GM21447 (cell line): ENCODE measurements around the gene OOSP1.
"Not testable (repeated sequence)": the region's sequence is repeated elsewhere in the genome, so short reads cannot be mapped to it uniquely, and the experiment has no call there.

Source experiments
- ATAC-seq: cut with Tn5 transposase; IDR thresholded peaks from one replicate; pipeline ENCODE4 v1.9.1; 2021; ENCODE audit not compliant: unreplicated experiment

OOSP1 gene

DNA sequence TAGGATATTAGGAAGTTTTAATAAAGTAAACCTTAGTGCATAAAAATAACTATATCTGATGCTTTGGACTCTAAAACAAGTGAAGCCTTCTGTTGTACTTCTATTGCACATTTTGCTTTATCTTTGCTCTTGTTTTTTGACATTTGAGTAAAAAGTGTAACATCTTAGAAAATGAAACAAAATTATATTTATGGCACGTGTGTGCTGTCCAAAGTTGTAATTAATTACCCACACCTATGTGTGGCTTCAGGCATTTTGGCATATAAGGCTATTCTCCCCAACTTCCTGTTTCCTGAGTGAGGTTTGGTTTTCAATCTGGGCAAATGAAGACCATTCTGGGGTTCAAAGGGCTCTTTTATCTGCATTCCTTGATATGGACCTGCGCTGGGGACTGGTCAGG, at the start of gene OOSP1:
TSS of gene OOSP1 (plus strand) at position 301 of the 400 bp plus-strand sequence. CDS start at position 324, 23 bp downstream.
- no peak for ATAC-seq

GRCh38 chr11:59891781-59892181, 46.5 kb upstream of the OOSP1 start:
- ATAC-seq = no peak

DNA sequence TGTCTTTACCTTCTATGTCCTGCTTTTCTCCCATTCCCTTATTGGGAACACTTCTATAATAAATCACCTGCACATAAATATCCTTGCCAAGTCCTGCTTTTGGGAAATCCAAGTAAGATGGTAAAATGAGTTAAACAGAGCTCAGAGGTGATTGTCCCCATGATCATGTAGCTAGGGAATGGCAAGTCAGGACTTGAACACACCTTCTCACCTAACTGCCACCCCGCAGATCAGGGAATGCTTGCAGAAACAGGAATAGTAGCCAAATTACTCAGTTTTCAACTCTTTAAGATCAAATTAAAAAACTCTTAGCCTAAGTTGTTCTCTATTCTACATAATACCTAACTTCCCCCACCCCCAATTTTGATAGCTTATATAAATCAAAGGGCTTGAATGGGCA, 43.6 kb upstream of the OOSP1 start:
- no peak for ATAC-seq

GRCh38 chr11:59898046-59898445, 40.2 kb upstream of the OOSP1 start:
- no peak for ATAC-seq

- no peak for ATAC-seq
Observed at GRCh38 chr11:59898650-59899049, 39.6 kb upstream of the OOSP1 start.

- no peak for ATAC-seq
Observed at GRCh38 chr11:59899532-59899931, 38.7 kb upstream of the OOSP1 start.

- no peak for ATAC-seq
Observed at GRCh38 chr11:59900366-59901126, 37.7 kb upstream of the OOSP1 start.

- no peak for ATAC-seq
Observed at GRCh38 chr11:59901306-59901705, 36.9 kb upstream of the OOSP1 start.

DNA sequence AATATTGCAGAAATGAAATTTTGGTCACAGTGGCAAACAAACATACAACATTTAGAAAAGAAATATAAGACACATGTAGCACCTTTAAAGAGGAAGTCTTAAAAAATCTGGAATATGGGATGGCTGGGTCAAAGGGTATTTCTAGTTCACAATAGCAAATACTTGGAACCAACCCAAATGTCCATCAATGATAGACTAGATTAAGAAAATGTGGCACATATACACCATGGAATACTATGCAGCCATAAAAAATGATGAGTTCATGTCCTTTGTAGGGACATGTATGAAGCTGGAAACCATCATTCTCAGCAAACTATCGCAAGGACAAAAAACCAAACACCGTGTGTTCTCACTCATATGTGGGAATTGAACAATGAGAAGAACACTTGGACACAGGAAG, 34.7 kb upstream of the OOSP1 start:
- not testable (repeated sequence) for ATAC-seq

- ATAC-seq = no peak
Observed at GRCh38 chr11:59918480-59918879, 19.8 kb upstream of the OOSP1 start.

DNA sequence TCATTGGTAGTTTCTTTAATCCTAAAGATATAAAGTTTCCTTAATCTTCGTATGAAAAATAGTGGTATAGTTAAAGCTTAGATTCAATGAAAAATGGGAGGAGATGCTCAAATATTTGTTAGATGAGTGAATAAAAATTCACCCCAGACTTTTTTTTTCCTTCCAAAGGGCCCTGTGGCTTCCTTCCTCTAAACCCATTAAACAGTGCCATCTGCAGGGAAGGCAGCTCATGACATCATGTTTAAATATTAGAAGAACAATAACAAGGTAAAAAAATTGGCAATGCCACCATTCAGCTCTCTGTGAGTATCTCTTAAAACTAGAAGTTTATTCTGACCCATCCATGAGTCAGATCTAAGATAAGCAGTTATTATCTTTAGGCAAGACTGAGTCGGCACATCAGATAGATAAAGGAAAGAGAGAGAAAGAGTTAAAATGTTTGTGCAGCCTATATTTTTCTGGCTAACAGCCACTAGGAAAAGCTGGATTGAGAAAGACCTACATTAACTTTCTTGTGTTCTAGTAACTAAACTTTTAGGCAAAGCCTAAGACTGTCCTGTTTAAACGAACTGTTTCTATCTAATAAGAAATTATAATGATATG, 19.1 kb upstream of the OOSP1 start:
- no peak for ATAC-seq

DNA sequence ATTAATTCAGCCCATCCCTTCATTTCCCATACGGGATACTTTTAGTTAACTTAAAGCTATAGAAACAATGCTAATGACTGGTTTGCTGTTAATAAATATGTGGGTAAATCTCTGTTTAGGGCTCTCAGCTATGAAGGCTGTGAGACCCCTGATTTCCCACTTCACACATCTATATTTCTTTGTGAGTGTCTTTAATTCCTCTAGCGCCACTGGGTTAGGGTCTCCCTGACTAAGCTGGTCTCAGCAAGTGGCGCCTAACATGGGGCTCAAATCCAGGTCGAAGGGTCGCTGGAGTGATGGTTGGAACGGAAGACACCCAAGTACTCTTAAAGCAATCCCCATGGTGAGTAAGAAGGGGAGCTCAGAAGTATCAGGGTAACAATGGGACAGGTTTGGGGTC, 14.4 kb upstream of the OOSP1 start:
- no peak for ATAC-seq

GRCh38 chr11:59931688-59932087, 6.5 kb upstream of the OOSP1 start:
- no peak for ATAC-seq

GRCh38 chr11:59938718-59939117, 486 bp downstream of the OOSP1 start:
- no peak for ATAC-seq

- ATAC-seq = no peak
Observed at GRCh38 chr11:59939482-59939881, 1.2 kb downstream of the OOSP1 start.

DNA sequence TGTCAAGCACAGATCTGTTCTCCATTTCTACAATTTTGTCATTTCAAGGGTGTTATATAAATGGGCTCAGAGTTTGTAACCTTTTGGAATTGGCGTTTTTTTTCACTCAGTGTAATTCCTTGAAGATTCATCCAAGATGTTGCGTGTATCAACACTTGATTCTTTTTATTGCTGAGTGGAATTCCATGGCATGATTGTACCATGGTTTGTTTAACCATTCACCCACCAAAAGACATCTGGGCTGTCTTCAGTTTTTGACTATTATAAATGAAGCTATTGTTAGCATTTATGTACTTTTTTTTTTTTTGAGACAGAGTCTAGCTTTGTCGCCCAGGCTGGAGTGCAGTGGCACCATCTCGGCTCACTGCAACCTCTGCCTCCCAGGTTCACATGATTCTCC, 2.9 kb downstream of the OOSP1 start:
- ATAC-seq = no peak

GRCh38 chr11:59943997-59944714, 5.9 kb downstream of the OOSP1 start:
- no peak for ATAC-seq

- ATAC-seq = no peak
Observed at GRCh38 chr11:59944720-59945119, 6.5 kb downstream of the OOSP1 start.

- ATAC-seq = no peak
Observed at GRCh38 chr11:59953463-59954218, 15.4 kb downstream of the OOSP1 start.

- ATAC-seq = no peak
Observed at GRCh38 chr11:59954219-59954847, 16.1 kb downstream of the OOSP1 start.

DNA sequence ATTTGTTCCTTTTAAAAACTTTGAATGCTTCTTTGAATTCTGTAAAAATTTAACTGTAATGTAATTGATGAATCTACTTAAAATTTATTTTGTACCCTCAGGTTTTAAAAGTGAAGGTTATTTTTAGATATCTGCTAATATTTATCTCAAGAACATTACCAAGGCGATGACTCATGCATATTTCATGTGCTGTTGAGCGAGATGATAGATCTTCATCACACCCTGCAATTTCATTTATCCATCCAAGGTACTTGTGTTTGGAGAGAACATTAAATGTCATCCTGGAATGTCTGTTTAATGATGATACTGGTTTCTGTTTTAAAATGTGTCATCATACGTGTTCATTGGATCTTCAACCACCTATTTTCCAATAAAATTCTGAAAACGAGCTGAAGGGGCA, 18.9 kb downstream of the OOSP1 start:
- ATAC-seq = no peak
